Thyroid gland (tissue), 4 donors: Measurements from ENCODE around the gene FMO4.

ENCODE experiments used
- CTCF ChIP-seq, 6 experiments: fragments of 200-600 bp in 3 of 6; fragments of 450-650 bp in 3 of 6; sonication (generic) in 3 of 6; IDR thresholded peaks; one replicate each; pipeline ENCODE4 v1.5.1; 2016 to 2019; ENCODE audit warnings: antibody characterized with exemption in 6 of 6, mild to moderate bottlenecking in 2 of 6, inconsistent platforms in 1 of 6, moderate library complexity in 1 of 6
- POLR2A ChIP-seq, 2 donors: fragments of 450-650 bp; IDR thresholded peaks; one replicate each; pipeline ENCODE4 v1.6.1; 2017; ENCODE audit warnings: antibody characterized with exemption in 2 of 2, mild to moderate bottlenecking in 2 of 2, moderate library complexity in 1 of 2

GRCh38 chr1:171381866-171382210 lies 67.9 kb downstream of the FMO4 start:
- TF ChIP-seq CTCF (IDR thresholded peaks at IDR 0.05): no peak
- no peak for TF ChIP-seq POLR2A (IDR thresholded peaks at IDR 0.05)
